Esophagus muscularis mucosa (tissue), 4 donors: Measurements from ENCODE around the gene RAI1. TPM values are rescaled to one million over a fixed set of nuclear protein-coding genes. Genes with fewer than 3 reads are reported as not detected.

Source experiments
- DNase-seq: peaks from one replicate; pipeline ENCODE4 v3.0.0-alpha.2; 2017; ENCODE audit errors: extremely low spot score
- H3K27ac ChIP-seq, 4 donors: fragments of 200-600 bp; sonication (generic); replicated peaks in 1 of 4; 1 replicate in 3 of 4; 2 replicates in 1 of 4; pipeline ENCODE4 v1.5.1; 2016 to 2019; ENCODE audit warnings: mild to moderate bottlenecking in 1 of 4
- H3K27me3 ChIP-seq, 4 donors: fragments of 200-600 bp; sonication (generic); one replicate each; pipeline versions ENCODE4 v1.5.1 to v1.6.0; 2016 to 2019
- H3K36me3 ChIP-seq, 4 donors: fragments of 200-600 bp; sonication (generic); one replicate each; pipeline ENCODE4 v1.5.1; 2016 to 2019
- H3K4me1 ChIP-seq, 4 donors: fragments of 200-600 bp; sonication (generic); one replicate each; pipeline ENCODE4 v1.5.1; 2016 to 2019
- H3K4me3 ChIP-seq, 4 donors: fragments of 200-600 bp; sonication (generic); 1 replicate in 2 of 4; 2 replicates in 2 of 4; pipeline ENCODE4 v1.5.1; 2016 to 2019; ENCODE audit warnings: mild to moderate bottlenecking in 4 of 4, moderate library complexity in 1 of 4
- H3K9me3 ChIP-seq, 4 donors: fragments of 200-600 bp; sonication (generic); 1 replicate in 3 of 4; 2 replicates in 1 of 4; pipeline ENCODE4 v1.5.1; 2016 to 2019
- EP300 ChIP-seq: sonication (generic); formaldehyde crosslinking; IDR thresholded peaks from one replicate; pipeline ENCODE4 v1.6.1; 2017; ENCODE audit warnings: antibody characterized with exemption
- POLR2A ChIP-seq: fragments of 450-650 bp; IDR thresholded peaks from one replicate; pipeline ENCODE4 v1.6.1; 2017; ENCODE audit warnings: antibody characterized with exemption, moderate library complexity, mild to moderate bottlenecking, low read depth
- POLR2AphosphoS5 ChIP-seq, 2 donors: sonication (generic); formaldehyde crosslinking; IDR thresholded peaks; one replicate each; pipeline ENCODE4 v1.6.1; 2017; ENCODE audit warnings: antibody characterized with exemption in 2 of 2
- WGBS: methylation state at CpG from one replicate; pipeline ENCODE4 v1.1.5; 2018; 5-methylcytosine and 5-hydroxymethylcytosine counted together
- intact Hi-C: fragments of 100-400 bp; cut with DNase I; formaldehyde crosslinking; loops from one replicate; pipeline ENCODE4 v1.15.1; 2023
- total RNA-seq, 4 donors: library from RNA; depleted of rRNA; stranded (reverse); fragments of >200 nt; gene quantifications; one replicate each; pipeline versions ENCODE4 v1.1.0 to v1.2.1, GENCODE V29; 2016
- TF ChIP-seq, protein P1 (sequence below), 3 experiments: fragments of 200-600 bp in 2 of 3; fragments of 450-650 bp in 1 of 3; sonication (generic) in 2 of 3; IDR thresholded peaks; one replicate each; pipeline ENCODE4 v1.5.1; 2017 to 2019; ENCODE audit warnings: antibody characterized with exemption in 3 of 3, mild to moderate bottlenecking in 2 of 3, moderate library complexity in 1 of 3

Gene RAI1
- total RNA-seq, 4 donors from 2014 or later = 18.7 to 41.3 (median 28.3) TPM

DNA sequence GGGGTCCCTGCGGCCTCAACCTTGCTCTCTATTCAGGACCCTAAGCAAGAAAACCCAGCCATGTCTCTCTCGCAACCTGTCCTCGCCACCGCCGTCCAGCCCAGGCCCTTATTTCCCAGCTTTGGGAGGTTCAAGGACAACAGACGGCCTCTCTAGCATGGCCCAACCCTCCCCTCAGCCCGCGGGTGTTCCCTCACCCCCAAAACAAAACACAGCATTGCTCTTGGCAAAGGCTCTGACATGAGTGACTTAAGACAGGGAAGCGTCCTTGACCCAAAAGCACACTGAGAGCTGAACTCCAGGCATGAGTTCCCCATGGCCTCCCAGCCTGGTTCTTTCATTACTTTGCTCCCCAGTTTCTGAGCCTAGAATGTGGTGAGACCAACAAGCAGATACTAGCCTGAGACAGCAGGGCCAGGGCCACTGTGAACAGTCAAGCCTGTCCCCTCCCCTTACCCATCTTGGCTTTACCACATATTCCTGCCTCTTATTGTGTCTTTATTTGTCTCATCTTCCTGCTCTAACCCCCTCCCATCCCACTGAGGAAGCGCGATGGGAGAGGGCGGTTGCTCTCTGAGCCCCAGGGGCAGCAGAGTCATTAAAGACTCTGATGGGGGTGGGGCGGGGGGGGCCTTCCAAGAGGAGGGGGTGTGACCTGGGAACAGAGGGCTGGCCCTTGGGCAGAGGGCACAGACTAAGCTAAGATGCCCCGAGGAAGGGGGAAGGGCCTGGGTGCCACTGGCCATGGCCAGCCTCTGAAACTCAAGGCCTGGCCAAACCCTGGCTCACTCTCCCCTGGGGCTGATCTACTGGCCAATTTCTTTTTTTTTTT, 143.7 kb downstream of the RAI1 start:
- Histone ChIP-seq H3K27me3 (no peaks in the 10 kb centered on the region), H3K4me3 (peak overlapping the region in 1 of 4 donors; percentile 60), H3K27ac (peak overlapping the region; percentile 81 to 87 (median 84)), H3K36me3 (peaks cover 0 to 16% (median under 1%) of the 10 kb centered on the region in 4 donors), H3K9me3 (no peaks in the 10 kb centered on the region), H3K4me1 (peaks cover 42 to 90% (median 80%) of the 10 kb centered on the region in 4 donors)
- 26% methylated on average over 10 of the region's 14 CpGs for whole genome bisulfite sequencing
- intact Hi-C loops = no loop called here
- no peak for DNase-seq
- TF ChIP-seq POLR2AphosphoS5 (IDR thresholded peaks at IDR 0.05) = peak in 1 of 2 donors; percentile 39
- TF ChIP-seq POLR2A = no peak
- TF ChIP-seq EP300 = no peak

DNA sequence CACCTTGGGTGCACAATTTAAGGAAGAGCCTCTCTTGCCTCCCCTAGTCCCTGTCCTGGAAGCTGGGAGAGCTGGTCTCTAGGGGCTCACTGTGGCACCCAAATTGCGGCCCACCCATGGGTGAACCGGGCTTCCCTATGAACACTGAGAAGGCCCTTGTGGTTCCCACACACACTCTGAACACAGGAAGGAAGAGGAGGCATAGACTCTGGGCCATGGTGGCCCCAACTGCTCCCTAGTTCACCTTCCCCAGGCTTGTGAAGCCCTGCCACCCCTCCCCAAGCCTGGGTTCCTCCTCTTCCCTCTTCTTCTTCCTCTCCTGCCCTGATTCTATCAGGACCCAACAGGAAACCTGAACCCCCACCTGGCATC, 145.1 kb downstream of the RAI1 start:
- intact Hi-C loops = no loop called here
- WGBS = 47% methylated on average over 2 of the region's 2 CpGs
- peaks cover 47 to 90% (median 80%) of the 10 kb centered on the region in 4 donors for H3K4me1 ChIP-seq
- TF ChIP-seq EP300 (no peak), POLR2AphosphoS5 (IDR thresholded peaks at IDR 0.05) (no peak), POLR2A (no peak)
- peak overlapping the region in 3 of 4 donors; percentile 83 to 87 (median 84) for H3K27ac ChIP-seq
- no peak overlapping the region for H3K4me3 ChIP-seq
- no peaks in the 10 kb centered on the region for H3K27me3 ChIP-seq
- H3K9me3 ChIP-seq = no peaks in the 10 kb centered on the region
- peaks cover 0 to 9% (median 0%) of the 10 kb centered on the region in 4 donors for H3K36me3 ChIP-seq
- no peak for DNase-seq

DNA sequence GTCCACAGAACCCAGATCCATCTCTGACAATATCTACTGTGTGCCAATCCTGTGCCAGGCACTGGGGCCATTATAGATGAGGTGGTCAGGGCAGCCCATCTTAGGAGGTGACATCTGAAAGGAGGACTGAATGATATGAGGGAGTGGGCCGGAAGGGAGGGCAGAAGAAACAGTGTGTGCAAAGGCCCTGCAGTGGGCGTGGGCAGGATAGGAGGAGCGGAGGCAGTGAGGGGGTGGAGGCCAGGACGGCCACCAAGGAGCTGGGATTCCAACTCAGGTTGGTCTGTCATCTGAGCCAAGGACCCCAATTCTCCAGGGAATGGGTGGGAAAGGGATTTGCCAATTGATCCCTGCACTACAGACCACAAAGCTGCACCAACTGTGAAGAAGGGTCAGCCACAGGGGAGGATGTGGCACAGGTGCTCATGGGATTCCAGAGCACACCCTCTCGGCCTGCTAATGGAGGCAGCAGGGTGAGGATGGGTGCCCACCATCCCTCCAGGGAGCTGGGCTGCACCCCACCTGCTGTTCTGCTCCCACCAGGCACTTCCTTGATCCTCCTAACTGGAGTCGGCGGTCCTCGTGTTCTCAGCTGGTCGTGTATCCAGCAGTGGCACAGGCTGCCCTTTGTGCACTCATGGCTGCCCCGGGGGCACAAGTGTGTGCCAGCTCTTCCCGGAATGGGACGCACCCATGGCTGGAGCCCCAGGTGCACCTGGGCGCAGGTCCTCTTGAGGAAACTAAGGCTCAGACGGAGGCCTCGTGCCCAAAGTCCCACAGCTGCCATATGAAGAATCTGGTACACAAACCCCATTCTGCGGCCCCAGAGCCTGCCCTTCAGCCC, 145.9 kb downstream of the RAI1 start:
- 92% methylated on average over 10 of the region's 16 CpGs for WGBS
- Histone ChIP-seq H3K36me3 (peaks cover 0 to 8% (median 0%) of the 10 kb centered on the region in 4 donors), H3K27ac (peak overlapping the region in 3 of 4 donors; percentile 83 to 87 (median 84)), H3K4me1 (peaks cover 53 to 90% (median 80%) of the 10 kb centered on the region in 4 donors), H3K27me3 (no peaks in the 10 kb centered on the region), H3K4me3 (no peak overlapping the region), H3K9me3 (no peaks in the 10 kb centered on the region)
- TF ChIP-seq POLR2AphosphoS5 (IDR thresholded peaks at IDR 0.05) (no peak), POLR2A (no peak), EP300 (no peak)
- TF ChIP-seq, protein P1, sequence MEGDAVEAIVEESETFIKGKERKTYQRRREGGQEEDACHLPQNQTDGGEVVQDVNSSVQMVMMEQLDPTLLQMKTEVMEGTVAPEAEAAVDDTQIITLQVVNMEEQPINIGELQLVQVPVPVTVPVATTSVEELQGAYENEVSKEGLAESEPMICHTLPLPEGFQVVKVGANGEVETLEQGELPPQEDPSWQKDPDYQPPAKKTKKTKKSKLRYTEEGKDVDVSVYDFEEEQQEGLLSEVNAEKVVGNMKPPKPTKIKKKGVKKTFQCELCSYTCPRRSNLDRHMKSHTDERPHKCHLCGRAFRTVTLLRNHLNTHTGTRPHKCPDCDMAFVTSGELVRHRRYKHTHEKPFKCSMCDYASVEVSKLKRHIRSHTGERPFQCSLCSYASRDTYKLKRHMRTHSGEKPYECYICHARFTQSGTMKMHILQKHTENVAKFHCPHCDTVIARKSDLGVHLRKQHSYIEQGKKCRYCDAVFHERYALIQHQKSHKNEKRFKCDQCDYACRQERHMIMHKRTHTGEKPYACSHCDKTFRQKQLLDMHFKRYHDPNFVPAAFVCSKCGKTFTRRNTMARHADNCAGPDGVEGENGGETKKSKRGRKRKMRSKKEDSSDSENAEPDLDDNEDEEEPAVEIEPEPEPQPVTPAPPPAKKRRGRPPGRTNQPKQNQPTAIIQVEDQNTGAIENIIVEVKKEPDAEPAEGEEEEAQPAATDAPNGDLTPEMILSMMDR (IDR thresholded peaks at IDR 0.05) = no peak
- intact Hi-C loops = no loop called here
- no peak for DNase-seq

DNA sequence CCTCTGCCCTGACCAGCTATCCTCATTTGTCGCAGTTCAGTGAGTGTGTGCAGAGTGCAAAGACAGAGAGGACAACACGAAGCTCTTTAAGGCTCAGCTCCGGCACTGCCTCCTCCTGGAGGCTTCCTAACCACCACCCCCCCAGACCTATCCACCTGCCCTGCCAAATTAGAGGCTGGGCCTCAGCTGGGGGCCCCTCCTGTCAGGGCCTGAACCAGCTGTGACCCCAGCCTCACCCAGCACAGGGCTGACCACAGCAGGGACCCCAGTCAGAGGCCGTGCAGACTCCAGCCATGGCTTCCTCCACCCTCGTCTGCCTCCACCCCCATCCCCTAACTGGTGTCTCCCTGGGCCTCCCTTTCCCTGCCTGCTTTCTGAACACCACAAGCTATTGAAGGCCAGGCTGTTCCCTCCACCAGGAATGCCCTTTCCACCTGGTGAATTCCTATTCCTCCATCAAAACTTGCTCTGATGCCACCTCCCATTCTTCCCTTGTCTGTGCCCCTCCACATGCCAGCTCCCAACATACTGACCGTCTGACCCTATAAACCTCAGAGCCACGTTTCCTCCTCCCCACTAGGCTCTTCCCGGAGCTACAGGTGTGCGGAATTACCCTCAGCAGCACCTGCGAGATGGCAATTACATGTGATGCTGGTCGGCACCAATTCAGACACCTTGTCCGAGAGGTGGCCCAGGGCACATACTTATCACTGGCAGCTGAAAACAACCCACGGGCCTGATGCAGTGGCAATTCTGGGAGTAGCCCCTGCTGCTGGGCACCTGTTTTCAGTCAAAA, 146.8 kb downstream of the RAI1 start:
- intact Hi-C loops = no loop called here
- H3K27ac ChIP-seq = peak overlapping the region in 1 of 4 donors; percentile 1
- H3K9me3 ChIP-seq = no peaks in the 10 kb centered on the region
- peaks cover 44 to 90% (median 79%) of the 10 kb centered on the region in 4 donors for H3K4me1 ChIP-seq
- TF ChIP-seq, protein P1 (IDR thresholded peaks at IDR 0.05) = no peak
- TF ChIP-seq EP300 (no peak), POLR2AphosphoS5 (IDR thresholded peaks at IDR 0.05) (no peak), POLR2A (no peak)
- H3K36me3 ChIP-seq = peaks cover 0 to 8% (median 0%) of the 10 kb centered on the region in 4 donors
- no peak for DNase-seq
- H3K27me3 ChIP-seq = no peaks in the 10 kb centered on the region
- H3K4me3 ChIP-seq = no peak overlapping the region
- 88% methylated on average over 12 of the region's 13 CpGs for WGBS

DNA sequence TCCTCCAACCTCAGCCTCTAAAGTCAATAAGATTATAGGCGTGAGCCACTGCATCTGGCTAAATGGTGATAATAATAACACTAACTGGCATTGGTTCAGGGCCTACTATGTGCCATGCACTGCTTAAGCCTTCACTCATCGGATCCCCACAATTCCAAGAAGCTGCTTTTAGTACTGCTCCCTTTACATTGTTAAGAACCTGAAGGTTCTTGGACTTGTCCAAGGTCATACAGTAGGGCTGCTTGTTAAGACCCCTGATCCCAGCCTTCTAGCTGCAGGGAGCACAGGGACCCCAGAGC, 149.0 kb downstream of the RAI1 start:
- no peaks in the 10 kb centered on the region for H3K9me3 ChIP-seq
- H3K27ac ChIP-seq = peak overlapping the region in 2 of 4 donors; percentile 71 to 72
- H3K36me3 ChIP-seq = peaks cover 0 to 8% (median 0%) of the 10 kb centered on the region in 4 donors
- no peak for DNase-seq
- no peaks in the 10 kb centered on the region for H3K27me3 ChIP-seq
- H3K4me1 ChIP-seq = peaks cover 32 to 87% (median 81%) of the 10 kb centered on the region in 4 donors
- H3K4me3 ChIP-seq = no peak overlapping the region
- 100% methylated on average over 1 of the region's 2 CpGs for WGBS
- intact Hi-C loops = no loop called here
- TF ChIP-seq POLR2A (no peak), EP300 (no peak), POLR2AphosphoS5 (IDR thresholded peaks at IDR 0.05) (no peak)
- TF ChIP-seq, protein P1 (IDR thresholded peaks at IDR 0.05) = no peak
